Measurements from ENCODE around the gene DELE1.

Gene DELE1

DNA sequence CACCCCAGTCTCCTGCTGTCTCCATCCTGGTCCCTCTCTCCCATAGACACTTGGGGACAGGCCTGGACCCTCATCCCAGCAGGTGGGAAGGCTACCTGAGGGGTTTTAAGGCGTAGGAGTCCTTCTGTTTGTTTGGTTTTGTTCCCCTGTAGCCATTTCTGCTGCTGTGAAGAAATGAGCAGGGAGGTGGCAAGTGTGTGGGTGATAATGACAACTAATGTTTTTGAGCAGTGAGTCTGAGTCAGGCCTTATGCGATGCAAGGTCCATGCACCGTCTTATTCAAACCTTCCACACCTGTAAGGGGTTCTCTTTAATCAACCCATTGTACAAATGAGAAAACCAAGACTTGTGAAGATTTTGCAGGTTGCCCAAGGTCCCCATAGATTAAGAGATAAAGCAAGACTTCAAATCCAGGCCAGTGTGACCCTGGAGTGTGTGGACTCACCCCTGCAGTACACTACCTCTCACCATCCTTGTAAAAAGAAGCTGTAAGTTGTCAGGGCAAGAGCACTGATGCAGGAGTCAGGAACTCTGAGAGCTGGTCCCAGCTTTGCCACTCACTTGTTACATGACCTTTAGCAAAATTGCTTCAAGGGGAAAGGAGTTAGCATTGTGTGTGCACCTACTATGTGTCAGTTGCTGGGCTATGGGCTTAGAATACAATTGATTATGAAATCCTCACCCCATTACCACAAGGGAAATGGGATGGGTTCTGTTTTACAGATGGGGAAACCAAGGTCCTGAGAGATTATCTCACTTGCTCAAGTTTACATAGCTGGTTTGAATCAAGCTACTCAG is 26.7 kb downstream of the DELE1 start:
- in situ Hi-C loops (cut with HindIII; ENCODE audit: low pct_ligation_motif_present, low sequenced_read_pairs), result no loop called here
- Histone ChIP-seq H3K36me3 (replicated peaks) (no peaks in the 10 kb centered on the region), H3K4me3 (ENCODE audit: low read depth, low read length) (no peak overlapping the region), H3K27me3 (replicated peaks) (no peaks in the 10 kb centered on the region), H3K27ac (no peak overlapping the region)
- DNase-seq, result no peak
- TF ChIP-seq, protein P1, sequence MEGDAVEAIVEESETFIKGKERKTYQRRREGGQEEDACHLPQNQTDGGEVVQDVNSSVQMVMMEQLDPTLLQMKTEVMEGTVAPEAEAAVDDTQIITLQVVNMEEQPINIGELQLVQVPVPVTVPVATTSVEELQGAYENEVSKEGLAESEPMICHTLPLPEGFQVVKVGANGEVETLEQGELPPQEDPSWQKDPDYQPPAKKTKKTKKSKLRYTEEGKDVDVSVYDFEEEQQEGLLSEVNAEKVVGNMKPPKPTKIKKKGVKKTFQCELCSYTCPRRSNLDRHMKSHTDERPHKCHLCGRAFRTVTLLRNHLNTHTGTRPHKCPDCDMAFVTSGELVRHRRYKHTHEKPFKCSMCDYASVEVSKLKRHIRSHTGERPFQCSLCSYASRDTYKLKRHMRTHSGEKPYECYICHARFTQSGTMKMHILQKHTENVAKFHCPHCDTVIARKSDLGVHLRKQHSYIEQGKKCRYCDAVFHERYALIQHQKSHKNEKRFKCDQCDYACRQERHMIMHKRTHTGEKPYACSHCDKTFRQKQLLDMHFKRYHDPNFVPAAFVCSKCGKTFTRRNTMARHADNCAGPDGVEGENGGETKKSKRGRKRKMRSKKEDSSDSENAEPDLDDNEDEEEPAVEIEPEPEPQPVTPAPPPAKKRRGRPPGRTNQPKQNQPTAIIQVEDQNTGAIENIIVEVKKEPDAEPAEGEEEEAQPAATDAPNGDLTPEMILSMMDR (IDR thresholded peaks at IDR 0.05; ENCODE audit: low read depth, low read length, missing control alignments), result no peak

DNA sequence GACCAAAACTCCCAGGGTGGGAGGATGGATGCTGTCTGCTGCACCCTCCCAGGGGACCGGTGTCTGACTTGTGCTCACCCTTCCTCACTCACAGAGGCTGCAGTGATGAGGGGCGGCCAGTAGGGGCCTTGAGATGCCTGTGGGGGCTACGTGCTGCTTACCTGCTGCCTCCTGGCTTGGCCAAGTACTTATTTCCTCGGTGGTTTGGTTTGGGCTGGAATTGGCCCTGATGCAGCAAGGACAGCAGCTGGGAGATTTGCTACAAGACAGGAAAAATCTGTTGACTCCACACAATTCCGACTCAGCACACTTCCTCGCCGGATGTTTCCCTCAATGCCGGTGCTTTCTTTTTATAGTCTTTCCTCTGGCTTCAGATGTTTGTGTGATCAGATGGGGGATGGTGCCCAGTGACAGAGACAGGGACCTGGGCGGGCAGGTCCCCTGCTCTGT is 27.7 kb downstream of the DELE1 start:
- TF ChIP-seq, protein P1 (IDR thresholded peaks at IDR 0.05; ENCODE audit: low read depth, low read length, missing control alignments), result peak; percentile 77
- Histone ChIP-seq H3K27ac (no peak overlapping the region), H3K4me3 (ENCODE audit: low read depth, low read length) (no peak overlapping the region), H3K36me3 (replicated peaks) (no peaks in the 10 kb centered on the region), H3K27me3 (replicated peaks) (no peaks in the 10 kb centered on the region)
- no peak for DNase-seq
- in situ Hi-C loops (cut with HindIII; ENCODE audit: low pct_ligation_motif_present, low sequenced_read_pairs), result no loop called here

DNA sequence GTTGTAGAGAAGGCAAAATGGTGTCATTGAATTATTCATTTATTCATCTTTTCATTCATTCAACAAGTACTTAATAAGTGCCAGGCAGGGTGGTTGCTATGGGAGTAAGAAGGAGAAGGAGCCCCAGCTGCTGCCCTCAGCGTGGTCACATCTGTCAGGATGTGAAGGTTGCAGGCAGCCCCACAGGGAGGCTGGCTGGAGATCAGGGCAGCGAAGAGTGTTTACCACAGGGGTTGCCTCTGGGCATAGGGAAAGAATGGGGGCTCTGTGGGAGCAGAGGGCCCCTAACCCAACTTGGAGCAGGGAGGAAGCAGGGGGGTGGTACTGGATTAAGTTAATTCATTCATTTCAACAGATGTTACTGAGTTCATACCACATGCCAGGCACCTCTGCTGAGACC is 28.3 kb downstream of the DELE1 start:
- DNase-seq, result no peak
- in situ Hi-C loops (cut with HindIII; ENCODE audit: low pct_ligation_motif_present, low sequenced_read_pairs), result no loop called here

DNA sequence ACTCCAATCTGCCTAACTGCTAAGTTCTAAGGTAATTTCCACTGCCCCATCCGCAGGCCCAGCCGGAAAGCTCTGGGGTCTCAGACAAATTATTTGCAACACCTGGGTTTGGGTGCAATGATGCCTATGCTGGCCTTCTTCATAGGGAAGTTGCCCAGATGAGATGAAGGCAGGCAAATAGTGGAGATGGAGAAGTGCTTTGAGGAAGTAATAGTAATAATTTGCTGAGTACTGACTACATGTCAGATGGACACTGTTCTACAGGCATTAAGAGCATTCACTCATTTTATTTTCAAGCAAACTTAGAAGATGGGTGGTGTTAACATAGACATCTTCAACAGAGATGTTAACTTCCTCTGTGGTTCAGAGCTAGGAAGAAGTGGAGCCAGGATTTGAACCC is 30.5 kb downstream of the DELE1 start:
- in situ Hi-C loops (cut with HindIII; ENCODE audit: low pct_ligation_motif_present, low sequenced_read_pairs), result no loop called here
- no peak overlapping the region for H3K4me3 ChIP-seq (ENCODE audit: low read depth, low read length)
- no peak for DNase-seq
- H3K27me3 ChIP-seq (replicated peaks), result no peaks in the 10 kb centered on the region
- TF ChIP-seq, protein P1 (IDR thresholded peaks at IDR 0.05; ENCODE audit: low read depth, low read length, missing control alignments), result no peak
- no peaks in the 10 kb centered on the region for H3K36me3 ChIP-seq (replicated peaks)
- H3K27ac ChIP-seq, result no peak overlapping the region

More for the DNA sequence above, 28.3 kb downstream of the DELE1 start:
- H3K27ac ChIP-seq, result no peak overlapping the region
- no peaks in the 10 kb centered on the region for H3K36me3 ChIP-seq (replicated peaks)
- no peak overlapping the region for H3K4me3 ChIP-seq (ENCODE audit: low read depth, low read length)
- TF ChIP-seq, protein P1 (IDR thresholded peaks at IDR 0.05; ENCODE audit: low read depth, low read length, missing control alignments), result no peak
- H3K27me3 ChIP-seq (replicated peaks), result no peaks in the 10 kb centered on the region

DNA sequence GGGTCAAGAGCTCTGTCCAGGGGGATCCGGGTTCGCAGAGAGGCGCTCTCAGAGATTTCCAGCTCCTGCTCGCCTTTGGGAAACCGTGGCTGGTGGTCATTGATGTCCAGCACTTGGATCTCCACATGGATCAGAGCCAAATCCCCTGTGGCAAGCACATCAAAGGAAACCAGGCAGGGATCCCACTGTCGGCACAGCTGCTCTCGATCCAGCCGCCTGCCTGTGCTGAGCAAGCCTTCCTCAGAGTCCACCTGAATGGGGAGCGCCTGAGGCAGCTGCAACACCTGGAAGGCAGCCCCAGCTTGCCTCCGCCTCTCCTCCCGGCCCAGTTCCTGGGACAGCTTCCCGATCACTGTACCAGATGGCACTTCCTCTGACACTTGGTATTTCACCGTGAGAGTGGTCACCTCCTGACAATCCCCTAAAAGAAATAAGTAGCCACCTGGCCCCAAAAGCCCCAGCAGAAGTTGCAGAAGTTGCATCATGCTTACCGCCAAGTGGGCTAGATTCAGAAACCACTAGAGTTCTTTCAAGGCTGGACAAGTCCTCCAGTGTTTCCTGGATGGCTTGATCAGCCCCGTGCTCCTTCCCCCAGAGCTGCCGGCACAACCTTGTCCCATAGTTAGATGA is 33.8 kb downstream of the DELE1 start:
- in situ Hi-C loops (cut with HindIII; ENCODE audit: low pct_ligation_motif_present, low sequenced_read_pairs), result no loop called here
- TF ChIP-seq, protein P1 (IDR thresholded peaks at IDR 0.05; ENCODE audit: low read depth, low read length, missing control alignments), result no peak
- no peak for DNase-seq
- Histone ChIP-seq H3K27me3 (replicated peaks) (no peaks in the 10 kb centered on the region), H3K4me3 (ENCODE audit: low read depth, low read length) (no peak overlapping the region), H3K27ac (no peak overlapping the region), H3K36me3 (replicated peaks) (no peaks in the 10 kb centered on the region)
